ENCODE measurements around the gene PRRX2.
"Not testable (repeated sequence)": the region's sequence is repeated elsewhere in the genome, so short reads cannot be mapped to it uniquely, and the experiment has no call there.

Gene PRRX2

GRCh38 chr9:129760784-129761183 is 95.3 kb downstream of the PRRX2 start:
- H3K4me3 ChIP-seq (ENCODE audit: low read depth, low read length); H3K27ac ChIP-seq (ENCODE audit: extremely low read depth, low read depth, low read length); POLR2A ChIA-PET; H3K9me3 ChIP-seq (ENCODE audit: control insufficient read depth, insufficient read depth, low read depth, low read length); H3K4me1 ChIP-seq (ENCODE audit: control insufficient read depth, insufficient read depth, low read length); H3K36me3 ChIP-seq (ENCODE audit: control insufficient read depth in 2 of 2, insufficient read depth in 1 of 2, low read length in 2 of 2): not testable (repeated sequence)
- CTCF ChIA-PET: interaction anchor here (1.4 to 4.0 kb wide), 4 partner anchors 23 to 34 kb away, joined by 7 to 21 read pairs (median 14); no protein-coding TSS in a partner anchor
- TF ChIP-seq ZNF146 (tag by site-specific recombination; IDR thresholded peaks at IDR 0.05): peak; percentile 64

GRCh38 chr9:129761293-129761900 is 96.0 kb downstream of the PRRX2 start:
- POLR2A ChIA-PET: interaction anchor here (0.9 to 1.3 kb wide), 2 partner anchors 10 to 16 kb away, joined by 4 to 7 read pairs; no protein-coding TSS in a partner anchor
- CTCF ChIA-PET: interaction anchor here (1.0 to 4.0 kb wide), 3 partner anchors 22 to 34 kb away, joined by 3 to 21 read pairs (median 7); no protein-coding TSS in a partner anchor
- Histone ChIP-seq H3K9me3 (ENCODE audit: control insufficient read depth, insufficient read depth, low read depth, low read length) (no peaks in the 10 kb centered on the region), H3K27ac (ENCODE audit: extremely low read depth, low read depth, low read length) (no peak overlapping the region), H3K4me3 (ENCODE audit: low read depth, low read length) (no peak overlapping the region), H3K4me1 (ENCODE audit: control insufficient read depth, insufficient read depth, low read length) (no peaks in the 10 kb centered on the region), H3K36me3 (ENCODE audit: control insufficient read depth in 2 of 2, insufficient read depth in 1 of 2, low read length in 2 of 2) (no peaks in the 10 kb centered on the region)
- TF ChIP-seq ZNF23 (tag by site-specific recombination; IDR thresholded peaks at IDR 0.05; ENCODE audit: borderline replicate concordance): no peak
- no peak for TF ChIP-seq ZNF473 (tag by site-specific recombination; IDR thresholded peaks at IDR 0.05)
- TF ChIP-seq ZNF335 (tag by site-specific recombination; conservative IDR thresholded peaks at IDR 0.05): no peak
- TF ChIP-seq KLF8 (tag by site-specific recombination; IDR thresholded peaks at IDR 0.05): no peak
- TF ChIP-seq ZBTB7A (tag by site-specific recombination; IDR thresholded peaks at IDR 0.05; ENCODE audit: low read depth): no peak

DNA sequence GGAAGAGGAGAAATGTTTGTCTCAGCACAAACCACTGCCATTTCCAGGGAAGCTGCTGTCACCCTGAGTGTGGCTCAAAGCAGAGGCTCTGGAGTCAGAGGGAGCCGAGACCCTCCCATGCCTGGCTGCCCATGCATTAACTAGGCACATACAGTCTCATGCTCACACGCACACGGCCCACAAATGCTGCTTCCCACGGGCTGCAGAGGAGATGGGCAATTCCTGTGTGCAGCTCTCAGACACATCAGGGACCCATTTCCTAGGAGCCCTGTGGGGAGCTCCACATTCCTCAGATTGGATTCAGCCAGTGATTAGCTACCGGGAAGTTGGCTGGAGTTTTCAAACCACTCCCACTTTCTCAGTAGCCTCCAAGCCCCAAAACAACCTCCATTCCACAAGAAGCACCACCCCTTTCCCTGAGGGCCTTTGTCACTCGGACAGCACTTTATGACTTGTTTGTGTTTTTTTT is 96.5 kb downstream of the PRRX2 start:
- POLR2A ChIA-PET: interaction anchor here (0.9 to 1.3 kb wide), 2 partner anchors 10 to 15 kb away, joined by 4 to 7 read pairs; no protein-coding TSS in a partner anchor
- CTCF ChIA-PET: interaction anchor here (1.0 to 4.0 kb wide), 3 partner anchors 21 to 35 kb away, joined by 3 to 21 read pairs (median 7); no protein-coding TSS in a partner anchor
- H3K4me1 ChIP-seq (ENCODE audit: control insufficient read depth, insufficient read depth, low read length): no peaks in the 10 kb centered on the region

DNA sequence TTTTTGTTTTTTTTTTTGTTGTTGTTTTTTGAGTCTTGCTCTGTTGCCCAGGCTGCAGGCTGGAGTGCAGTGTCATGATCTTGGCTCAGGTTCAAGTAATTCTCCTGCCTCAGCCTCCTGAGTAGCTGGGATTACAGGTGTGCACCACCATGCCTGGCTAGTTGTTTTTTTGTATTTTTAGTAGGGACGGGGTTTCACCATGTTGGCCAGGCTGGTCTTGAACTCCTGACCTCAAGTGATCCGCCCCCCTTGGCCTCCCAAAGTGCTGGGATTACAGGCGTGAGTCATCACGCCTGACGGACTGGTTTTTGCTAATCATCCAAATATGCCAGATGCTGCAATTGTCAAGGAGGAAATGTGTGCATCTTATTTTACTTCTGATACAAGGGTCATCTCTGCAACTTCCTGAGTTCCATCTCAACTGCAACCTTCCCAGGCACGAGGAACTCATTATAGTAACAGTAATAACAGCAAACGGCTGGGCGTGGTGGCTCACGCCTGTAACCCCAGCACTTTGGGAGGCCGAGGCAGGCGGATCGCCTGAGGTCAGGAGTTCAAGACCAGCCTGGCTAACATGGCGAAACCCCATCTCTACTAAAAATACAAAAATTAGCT is 97.0 kb downstream of the PRRX2 start:
- H3K36me3 ChIP-seq (ENCODE audit: control insufficient read depth in 2 of 2, insufficient read depth in 1 of 2, low read length in 2 of 2); H3K27ac ChIP-seq (ENCODE audit: extremely low read depth, low read depth, low read length); H3K9me3 ChIP-seq (ENCODE audit: control insufficient read depth, insufficient read depth, low read depth, low read length); H3K4me3 ChIP-seq (ENCODE audit: low read depth, low read length); H3K4me1 ChIP-seq (ENCODE audit: control insufficient read depth, insufficient read depth, low read length): not testable (repeated sequence)
- ChIA-PET CTCF (interaction anchor here (1.0 to 4.0 kb wide), 5 partner anchors 10 to 36 kb away, joined by 3 to 21 read pairs (median 5); no protein-coding TSS in a partner anchor), POLR2A (interaction anchor here (0.9 to 1.3 kb wide), 2 partner anchors 11 to 15 kb away, joined by 4 to 7 read pairs; no protein-coding TSS in a partner anchor)
- TF ChIP-seq SP7 (tag by site-specific recombination; IDR thresholded peaks at IDR 0.05): peak; percentile 44; the same call in 1 of the 2 replicates
- TF ChIP-seq, protein P1, sequence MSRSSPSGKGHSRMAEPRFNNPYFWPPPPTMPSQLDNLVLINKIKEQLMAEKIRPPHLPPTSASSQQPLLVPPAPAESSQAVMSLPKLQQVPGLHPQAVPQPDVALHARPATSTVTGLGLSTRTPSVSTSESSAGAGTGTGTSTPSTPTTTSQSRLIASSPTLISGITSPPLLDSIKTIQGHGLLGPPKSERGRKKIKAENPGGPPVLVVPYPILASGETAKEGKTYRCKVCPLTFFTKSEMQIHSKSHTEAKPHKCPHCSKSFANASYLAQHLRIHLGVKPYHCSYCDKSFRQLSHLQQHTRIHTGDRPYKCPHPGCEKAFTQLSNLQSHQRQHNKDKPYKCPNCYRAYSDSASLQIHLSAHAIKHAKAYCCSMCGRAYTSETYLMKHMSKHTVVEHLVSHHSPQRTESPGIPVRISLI (tag by site-specific recombination; IDR thresholded peaks at IDR 0.05): peak; percentile 60
- 0 out of 2 replicates have a peak, but pooled peaks have one; percentile 45 for TF ChIP-seq ZNF121 (tag by site-specific recombination; IDR thresholded peaks at IDR 0.05)

More for the DNA sequence above, 96.5 kb downstream of the PRRX2 start:
- no peak for TF ChIP-seq ZNF664 (tag by site-specific recombination; IDR thresholded peaks at IDR 0.05)
- Histone ChIP-seq H3K27ac (ENCODE audit: extremely low read depth, low read depth, low read length) (no peak overlapping the region), H3K36me3 (ENCODE audit: control insufficient read depth in 2 of 2, insufficient read depth in 1 of 2, low read length in 2 of 2) (no peaks in the 10 kb centered on the region), H3K9me3 (ENCODE audit: control insufficient read depth, insufficient read depth, low read depth, low read length) (no peaks in the 10 kb centered on the region), H3K4me3 (ENCODE audit: low read depth, low read length) (no peak overlapping the region)

Data from HEK293 (cell line).